ENCODE data around the gene FAM210A. TPM values are rescaled to one million over a fixed set of nuclear protein-coding genes. Genes with fewer than 3 reads are reported as not detected.

Gene FAM210A
- total RNA-seq, 1 experiment from 2014 or later, result 17.4 TPM

GRCh38 chr18:13745696-13746095, 19.3 kb upstream of the FAM210A start (continued):
- no peak for TF ChIP-seq FOXP1 (CRISPR knock-in tag; IDR thresholded peaks at IDR 0.05; ENCODE audit: borderline replicate concordance)
- TF ChIP-seq, protein P1, sequence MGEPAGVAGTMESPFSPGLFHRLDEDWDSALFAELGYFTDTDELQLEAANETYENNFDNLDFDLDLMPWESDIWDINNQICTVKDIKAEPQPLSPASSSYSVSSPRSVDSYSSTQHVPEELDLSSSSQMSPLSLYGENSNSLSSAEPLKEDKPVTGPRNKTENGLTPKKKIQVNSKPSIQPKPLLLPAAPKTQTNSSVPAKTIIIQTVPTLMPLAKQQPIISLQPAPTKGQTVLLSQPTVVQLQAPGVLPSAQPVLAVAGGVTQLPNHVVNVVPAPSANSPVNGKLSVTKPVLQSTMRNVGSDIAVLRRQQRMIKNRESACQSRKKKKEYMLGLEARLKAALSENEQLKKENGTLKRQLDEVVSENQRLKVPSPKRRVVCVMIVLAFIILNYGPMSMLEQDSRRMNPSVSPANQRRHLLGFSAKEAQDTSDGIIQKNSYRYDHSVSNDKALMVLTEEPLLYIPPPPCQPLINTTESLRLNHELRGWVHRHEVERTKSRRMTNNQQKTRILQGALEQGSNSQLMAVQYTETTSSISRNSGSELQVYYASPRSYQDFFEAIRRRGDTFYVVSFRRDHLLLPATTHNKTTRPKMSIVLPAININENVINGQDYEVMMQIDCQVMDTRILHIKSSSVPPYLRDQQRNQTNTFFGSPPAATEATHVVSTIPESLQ (CRISPR knock-in tag; IDR thresholded peaks at IDR 0.05), result no peak
- TF ChIP-seq, protein P2, sequence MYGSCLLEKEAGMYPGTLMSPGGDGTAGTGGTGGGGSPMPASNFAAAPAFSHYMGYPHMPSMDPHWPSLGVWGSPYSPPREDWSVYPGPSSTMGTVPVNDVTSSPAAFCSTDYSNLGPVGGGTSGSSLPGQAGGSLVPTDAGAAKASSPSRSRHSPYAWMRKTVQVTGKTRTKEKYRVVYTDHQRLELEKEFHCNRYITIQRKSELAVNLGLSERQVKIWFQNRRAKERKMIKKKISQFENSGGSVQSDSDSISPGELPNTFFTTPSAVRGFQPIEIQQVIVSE (CRISPR knock-in tag; IDR thresholded peaks at IDR 0.05; ENCODE audit: borderline replicate concordance), result no peak

GRCh38 chr18:13735681-13736080, 9.3 kb upstream of the FAM210A start:
- no peak overlapping the region for H3K4me3 Mint-ChIP-seq
- no peak for ATAC-seq
- DNase-seq (ENCODE audit: low spot score), result no peak
- H3K27me3 Mint-ChIP-seq (ENCODE audit: low read depth), result no peaks in the 10 kb centered on the region
- H3K9me3 Mint-ChIP-seq, result no peaks in the 10 kb centered on the region
- ChIA-PET CTCF (no interaction called here), POLR2A (no interaction called here)
- peaks cover 66% of the 10 kb centered on the region for H3K36me3 Mint-ChIP-seq
- TF ChIP-seq GTF2I (CRISPR knock-in tag; conservative IDR thresholded peaks at IDR 0.05), result no peak
- TF ChIP-seq ZNF671 (CRISPR knock-in tag; IDR thresholded peaks at IDR 0.05), result no peak
- TF ChIP-seq, protein P3, sequence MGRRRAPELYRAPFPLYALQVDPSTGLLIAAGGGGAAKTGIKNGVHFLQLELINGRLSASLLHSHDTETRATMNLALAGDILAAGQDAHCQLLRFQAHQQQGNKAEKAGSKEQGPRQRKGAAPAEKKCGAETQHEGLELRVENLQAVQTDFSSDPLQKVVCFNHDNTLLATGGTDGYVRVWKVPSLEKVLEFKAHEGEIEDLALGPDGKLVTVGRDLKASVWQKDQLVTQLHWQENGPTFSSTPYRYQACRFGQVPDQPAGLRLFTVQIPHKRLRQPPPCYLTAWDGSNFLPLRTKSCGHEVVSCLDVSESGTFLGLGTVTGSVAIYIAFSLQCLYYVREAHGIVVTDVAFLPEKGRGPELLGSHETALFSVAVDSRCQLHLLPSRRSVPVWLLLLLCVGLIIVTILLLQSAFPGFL (CRISPR knock-in tag; IDR thresholded peaks at IDR 0.05; ENCODE audit: borderline replicate concordance), result no peak
- no peak for TF ChIP-seq E2F5 (CRISPR knock-in tag; IDR thresholded peaks at IDR 0.05)
- no peak for TF ChIP-seq IRF2 (CRISPR knock-in tag; IDR thresholded peaks at IDR 0.05; ENCODE audit: borderline replicate concordance, low read depth)
- no peak for TF ChIP-seq ZNF263 (CRISPR knock-in tag; IDR thresholded peaks at IDR 0.05; ENCODE audit: low read depth)
- TF ChIP-seq NFE2L1 (CRISPR knock-in tag; IDR thresholded peaks at IDR 0.05), result no peak
- no peak for TF ChIP-seq FOXJ3 (CRISPR knock-in tag; IDR thresholded peaks at IDR 0.05; ENCODE audit: borderline replicate concordance)
- TF ChIP-seq KAT7 (CRISPR knock-in tag; IDR thresholded peaks at IDR 0.05; ENCODE audit: borderline replicate concordance), result no peak
- no peak for TF ChIP-seq ZNF317 (CRISPR knock-in tag; IDR thresholded peaks at IDR 0.05; ENCODE audit: borderline replicate concordance, low read depth)
- no peak for TF ChIP-seq ZNF232 (CRISPR knock-in tag; IDR thresholded peaks at IDR 0.05)
- no peak for TF ChIP-seq GRHL2 (CRISPR knock-in tag; IDR thresholded peaks at IDR 0.05; ENCODE audit: insufficient replicate concordance, severe bottlenecking)
- no peak for TF ChIP-seq NR1H2 (CRISPR knock-in tag; IDR thresholded peaks at IDR 0.05)
- no peak for TF ChIP-seq ZNF425 (CRISPR knock-in tag; conservative IDR thresholded peaks at IDR 0.05)
- H3K27ac Mint-ChIP-seq, result no peak overlapping the region
- no peaks in the 10 kb centered on the region for H3K4me1 Mint-ChIP-seq

GRCh38 chr18:13730481-13730880, 4.1 kb upstream of the FAM210A start:
- DNase-seq (ENCODE audit: low spot score), result no peak
- ChIA-PET POLR2A (no interaction called here), CTCF (no interaction called here)
- H3K4me1 Mint-ChIP-seq, result peaks cover 16% of the 10 kb centered on the region
- H3K27ac Mint-ChIP-seq, result no peak overlapping the region
- no peak overlapping the region for H3K4me3 Mint-ChIP-seq
- H3K27me3 Mint-ChIP-seq (ENCODE audit: low read depth), result no peaks in the 10 kb centered on the region
- H3K9me3 Mint-ChIP-seq, result no peaks in the 10 kb centered on the region
- H3K36me3 Mint-ChIP-seq, result peaks cover 21% of the 10 kb centered on the region
- no peak for ATAC-seq
- no peak for TF ChIP-seq ZNF121 (CRISPR knock-in tag; IDR thresholded peaks at IDR 0.05)
- no peak for TF ChIP-seq SMAD4 (CRISPR knock-in tag; IDR thresholded peaks at IDR 0.05)
- no peak for TF ChIP-seq TEAD4 (CRISPR knock-in tag; IDR thresholded peaks at IDR 0.05)
- TF ChIP-seq FOXP1 (CRISPR knock-in tag; IDR thresholded peaks at IDR 0.05; ENCODE audit: borderline replicate concordance), result no peak
- TF ChIP-seq ZNF232 (CRISPR knock-in tag; IDR thresholded peaks at IDR 0.05), result no peak
- TF ChIP-seq ZNF138 (CRISPR knock-in tag; conservative IDR thresholded peaks at IDR 0.05), result no peak
- no peak for TF ChIP-seq ZNF671 (CRISPR knock-in tag; IDR thresholded peaks at IDR 0.05)
- TF ChIP-seq SMAD3 (CRISPR knock-in tag; IDR thresholded peaks at IDR 0.05; ENCODE audit: borderline replicate concordance), result no peak
- TF ChIP-seq, protein P4, sequence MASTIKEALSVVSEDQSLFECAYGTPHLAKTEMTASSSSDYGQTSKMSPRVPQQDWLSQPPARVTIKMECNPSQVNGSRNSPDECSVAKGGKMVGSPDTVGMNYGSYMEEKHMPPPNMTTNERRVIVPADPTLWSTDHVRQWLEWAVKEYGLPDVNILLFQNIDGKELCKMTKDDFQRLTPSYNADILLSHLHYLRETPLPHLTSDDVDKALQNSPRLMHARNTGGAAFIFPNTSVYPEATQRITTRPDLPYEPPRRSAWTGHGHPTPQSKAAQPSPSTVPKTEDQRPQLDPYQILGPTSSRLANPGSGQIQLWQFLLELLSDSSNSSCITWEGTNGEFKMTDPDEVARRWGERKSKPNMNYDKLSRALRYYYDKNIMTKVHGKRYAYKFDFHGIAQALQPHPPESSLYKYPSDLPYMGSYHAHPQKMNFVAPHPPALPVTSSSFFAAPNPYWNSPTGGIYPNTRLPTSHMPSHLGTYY (CRISPR knock-in tag; IDR thresholded peaks at IDR 0.05), result no peak
- TF ChIP-seq, protein P5, sequence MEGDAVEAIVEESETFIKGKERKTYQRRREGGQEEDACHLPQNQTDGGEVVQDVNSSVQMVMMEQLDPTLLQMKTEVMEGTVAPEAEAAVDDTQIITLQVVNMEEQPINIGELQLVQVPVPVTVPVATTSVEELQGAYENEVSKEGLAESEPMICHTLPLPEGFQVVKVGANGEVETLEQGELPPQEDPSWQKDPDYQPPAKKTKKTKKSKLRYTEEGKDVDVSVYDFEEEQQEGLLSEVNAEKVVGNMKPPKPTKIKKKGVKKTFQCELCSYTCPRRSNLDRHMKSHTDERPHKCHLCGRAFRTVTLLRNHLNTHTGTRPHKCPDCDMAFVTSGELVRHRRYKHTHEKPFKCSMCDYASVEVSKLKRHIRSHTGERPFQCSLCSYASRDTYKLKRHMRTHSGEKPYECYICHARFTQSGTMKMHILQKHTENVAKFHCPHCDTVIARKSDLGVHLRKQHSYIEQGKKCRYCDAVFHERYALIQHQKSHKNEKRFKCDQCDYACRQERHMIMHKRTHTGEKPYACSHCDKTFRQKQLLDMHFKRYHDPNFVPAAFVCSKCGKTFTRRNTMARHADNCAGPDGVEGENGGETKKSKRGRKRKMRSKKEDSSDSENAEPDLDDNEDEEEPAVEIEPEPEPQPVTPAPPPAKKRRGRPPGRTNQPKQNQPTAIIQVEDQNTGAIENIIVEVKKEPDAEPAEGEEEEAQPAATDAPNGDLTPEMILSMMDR (IDR thresholded peaks at IDR 0.05), result no peak
- TF ChIP-seq EMX1 (CRISPR knock-in tag; IDR thresholded peaks at IDR 0.05), result no peak
